GM19099 (cell line): ENCODE measurements around the gene PHF5A.

Experiments
- POLR2A ChIP-seq: IDR thresholded peaks from 3 replicates; pipeline ENCODE4 v1.6.1; 2011; ENCODE audit warnings: low read depth; ENCODE audit not compliant: insufficient read length; ENCODE audit errors: extremely low read depth

Gene PHF5A

GRCh38 chr22:41411021-41411851 is 57.3 kb downstream of the PHF5A start:
- no peak for TF ChIP-seq POLR2A

DNA sequence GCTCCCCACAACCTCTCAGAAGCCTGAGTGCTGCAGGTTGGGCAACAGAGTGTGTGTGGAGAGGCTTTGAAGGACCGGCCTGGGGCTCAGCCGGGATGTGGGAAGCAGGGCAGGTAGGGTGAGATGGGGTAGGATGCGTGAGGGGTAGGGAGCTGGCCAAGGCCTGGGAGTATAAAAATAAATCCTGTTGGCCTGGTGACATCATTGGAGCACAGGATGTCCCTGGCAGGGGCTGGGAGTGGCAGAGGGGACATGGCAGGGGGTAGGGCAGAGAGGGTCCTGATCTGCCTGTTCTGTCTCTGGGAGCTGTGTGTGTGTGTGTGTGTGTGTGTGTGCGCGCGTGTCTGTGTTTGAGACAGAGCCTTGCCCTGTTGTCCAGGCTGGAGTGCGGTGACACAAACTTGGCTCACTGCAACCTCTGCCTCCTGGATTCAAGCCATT is 58.2 kb downstream of the PHF5A start:
- no peak for TF ChIP-seq POLR2A
